ENCODE results near the gene BHLHE41.

The BHLHE41 gene

GRCh38 chr12:26124446-26125399 is at the start of gene BHLHE41:
BHLHE41 (minus strand) TSS chr12:26125037; CDS start chr12:26124779, 258 bp downstream.
- no peak for DNase-seq (ENCODE audit: low spot score)

- DNase-seq (ENCODE audit: low spot score): no peak
These were observed 48.2 kb upstream of the BHLHE41 start for GRCh38 chr12:26172946-26173552.

GRCh38 chr12:26172539-26172938 is 47.7 kb upstream of the BHLHE41 start:
- no peak for DNase-seq (ENCODE audit: low spot score)

- DNase-seq (ENCODE audit: low spot score): no peak
These were observed 47.2 kb upstream of the BHLHE41 start for GRCh38 chr12:26172013-26172412.

GRCh38 chr12:26164118-26164517 is 39.3 kb upstream of the BHLHE41 start:
- no peak for DNase-seq (ENCODE audit: low spot score)

- no peak for DNase-seq (ENCODE audit: low spot score)
These were observed 38.1 kb upstream of the BHLHE41 start for GRCh38 chr12:26162905-26163304.

GRCh38 chr12:26162174-26162573 is 37.3 kb upstream of the BHLHE41 start:
- no peak for DNase-seq (ENCODE audit: low spot score)

- DNase-seq (ENCODE audit: low spot score): no peak
These were observed 33.4 kb upstream of the BHLHE41 start for GRCh38 chr12:26158078-26158764.

- no peak for DNase-seq (ENCODE audit: low spot score)
These were observed 32.2 kb upstream of the BHLHE41 start for GRCh38 chr12:26157001-26157400.

- DNase-seq (ENCODE audit: low spot score): no peak
These were observed 31.5 kb upstream of the BHLHE41 start for GRCh38 chr12:26156201-26156871.

- DNase-seq (ENCODE audit: low spot score): no peak
These were observed 28.8 kb upstream of the BHLHE41 start for GRCh38 chr12:26153421-26154154.

GRCh38 chr12:26152507-26153102 is 27.8 kb upstream of the BHLHE41 start:
- DNase-seq (ENCODE audit: low spot score): no peak

GRCh38 chr12:26150736-26151450 is 26.1 kb upstream of the BHLHE41 start:
- no peak for DNase-seq (ENCODE audit: low spot score)

- no peak for DNase-seq (ENCODE audit: low spot score)
These were observed 25.2 kb upstream of the BHLHE41 start for GRCh38 chr12:26149968-26150500.

- DNase-seq (ENCODE audit: low spot score): no peak
These were observed 23.5 kb upstream of the BHLHE41 start for GRCh38 chr12:26148291-26148690.

GRCh38 chr12:26143291-26143690 is 18.5 kb upstream of the BHLHE41 start:
- no peak for DNase-seq (ENCODE audit: low spot score)

- no peak for DNase-seq (ENCODE audit: low spot score)
These were observed 14.0 kb upstream of the BHLHE41 start for GRCh38 chr12:26138860-26139259.

GRCh38 chr12:26136688-26137087 is 11.9 kb upstream of the BHLHE41 start:
- no peak for DNase-seq (ENCODE audit: low spot score)

- no peak for DNase-seq (ENCODE audit: low spot score)
These were observed 10.7 kb upstream of the BHLHE41 start for GRCh38 chr12:26135571-26135970.

GRCh38 chr12:26135010-26135420 is 10.2 kb upstream of the BHLHE41 start:
- DNase-seq (ENCODE audit: low spot score): no peak
